Measurements from ENCODE around the gene TSPAN16.

Gene TSPAN16

GRCh38 chr19:11279505-11280236, 16.3 kb upstream of the TSPAN16 start:
- Histone ChIP-seq H3K27me3 (ENCODE audit: insufficient read depth, low read length) (peaks cover 6% of the 10 kb centered on the region; the same call in 1 of the 2 replicates), H3K9me3 (ENCODE audit: low read length) (no peaks in the 10 kb centered on the region), H2AFZ (ENCODE audit: low read length) (no peak overlapping the region), H4K20me1 (ENCODE audit: insufficient read depth, low read length) (no peaks in the 10 kb centered on the region), H3K4me1 (ENCODE audit: insufficient read depth, low read length, severe bottlenecking) (no peaks in the 10 kb centered on the region), H3F3A (ENCODE audit: insufficient read depth, low read length) (no peaks in the 10 kb centered on the region), H3K4me3 (ENCODE audit: low read depth, low read length, poor library complexity, severe bottlenecking) (no peak overlapping the region), H3K79me2 (ENCODE audit: insufficient read depth, low read length) (no peaks in the 10 kb centered on the region), H3K4me2 (ENCODE audit: low read length) (no peak overlapping the region), H3K36me3 (ENCODE audit: insufficient read depth, low read length) (no peaks in the 10 kb centered on the region), H3K9ac (ENCODE audit: low read length) (no peak overlapping the region), H3K9me2 (ENCODE audit: low read depth, low read length) (no peaks in the 10 kb centered on the region), H3K27ac (ENCODE audit: low read depth, low read length, poor library complexity, severe bottlenecking) (no peak overlapping the region)
- TF ChIP-seq CTCF (IDR thresholded peaks at IDR 0.05; ENCODE audit: low read length) (no peak), EZH2 (IDR thresholded peaks at IDR 0.05; ENCODE audit: borderline replicate concordance, low read length) (no peak)

GRCh38 chr19:11281356-11282049, 14.5 kb upstream of the TSPAN16 start:
- no peaks in the 10 kb centered on the region for H3K79me2 ChIP-seq (ENCODE audit: insufficient read depth, low read length)
- no peaks in the 10 kb centered on the region for H4K20me1 ChIP-seq (ENCODE audit: insufficient read depth, low read length)
- H3K27ac ChIP-seq (ENCODE audit: low read depth, low read length, poor library complexity, severe bottlenecking): no peak overlapping the region
- H3K36me3 ChIP-seq (ENCODE audit: insufficient read depth, low read length): no peaks in the 10 kb centered on the region
- no peaks in the 10 kb centered on the region for H3K4me1 ChIP-seq (ENCODE audit: insufficient read depth, low read length, severe bottlenecking)
- TF ChIP-seq EZH2 (IDR thresholded peaks at IDR 0.05; ENCODE audit: borderline replicate concordance, low read length) (no peak), CTCF (IDR thresholded peaks at IDR 0.05; ENCODE audit: low read length) (no peak)
- H3K9me3 ChIP-seq (ENCODE audit: low read length): no peaks in the 10 kb centered on the region
- H2AFZ ChIP-seq (ENCODE audit: low read length): no peak overlapping the region
- no peaks in the 10 kb centered on the region for H3F3A ChIP-seq (ENCODE audit: insufficient read depth, low read length)
- no peak overlapping the region for H3K4me3 ChIP-seq (ENCODE audit: low read depth, low read length, poor library complexity, severe bottlenecking)
- H3K27me3 ChIP-seq (ENCODE audit: insufficient read depth, low read length): 0 out of 2 replicates have a peak, but pooled peaks cover 5% of the 10 kb centered on the region
- no peak overlapping the region for H3K4me2 ChIP-seq (ENCODE audit: low read length)
- H3K9me2 ChIP-seq (ENCODE audit: low read depth, low read length): no peaks in the 10 kb centered on the region
- H3K9ac ChIP-seq (ENCODE audit: low read length): no peak overlapping the region

DNA sequence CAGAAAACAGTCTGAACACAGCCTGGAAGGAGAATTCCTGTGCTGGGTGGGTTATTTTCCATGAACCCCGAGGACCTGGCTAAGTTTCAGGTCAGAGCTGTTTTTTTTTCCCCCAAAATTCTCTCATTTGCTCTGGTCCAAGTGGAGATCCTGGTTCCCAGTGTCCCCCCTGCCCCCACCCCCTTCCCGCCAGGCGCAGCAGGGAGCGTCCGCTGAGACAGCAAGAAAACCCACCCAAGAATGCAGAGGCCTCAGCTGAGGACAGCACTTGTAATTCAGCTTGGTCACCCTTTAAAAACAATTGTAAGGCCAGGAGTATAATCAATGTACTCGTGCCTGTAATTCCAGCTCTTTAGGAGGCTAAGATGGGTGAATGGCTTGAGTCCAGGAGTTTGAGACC, 11.4 kb upstream of the TSPAN16 start:
- no peaks in the 10 kb centered on the region for H3K4me1 ChIP-seq (ENCODE audit: insufficient read depth, low read length, severe bottlenecking)
- H3K27ac ChIP-seq (ENCODE audit: low read depth, low read length, poor library complexity, severe bottlenecking): no peak overlapping the region
- H3K4me3 ChIP-seq (ENCODE audit: low read depth, low read length, poor library complexity, severe bottlenecking): no peak overlapping the region
- no peak overlapping the region for H2AFZ ChIP-seq (ENCODE audit: low read length)
- H3K4me2 ChIP-seq (ENCODE audit: low read length): no peak overlapping the region
- TF ChIP-seq EZH2 (IDR thresholded peaks at IDR 0.05; ENCODE audit: borderline replicate concordance, low read length): no peak
- TF ChIP-seq CTCF (IDR thresholded peaks at IDR 0.05; ENCODE audit: low read length): no peak
- H3K9me3 ChIP-seq (ENCODE audit: low read length): no peaks in the 10 kb centered on the region
- H4K20me1 ChIP-seq (ENCODE audit: insufficient read depth, low read length): no peaks in the 10 kb centered on the region
- H3K27me3 ChIP-seq (ENCODE audit: insufficient read depth, low read length): 0 out of 2 replicates have a peak, but pooled peaks cover 5% of the 10 kb centered on the region
- H3F3A ChIP-seq (ENCODE audit: insufficient read depth, low read length): no peaks in the 10 kb centered on the region
- no peak overlapping the region for H3K9ac ChIP-seq (ENCODE audit: low read length)
- no peaks in the 10 kb centered on the region for H3K36me3 ChIP-seq (ENCODE audit: insufficient read depth, low read length)
- H3K79me2 ChIP-seq (ENCODE audit: insufficient read depth, low read length): no peaks in the 10 kb centered on the region
- H3K9me2 ChIP-seq (ENCODE audit: low read depth, low read length): no peaks in the 10 kb centered on the region
